ENCODE measurements around the gene OTOGL.

- TF ChIP-seq CTCF (IDR thresholded peaks at IDR 0.05; ENCODE audit: poor library complexity, severe bottlenecking) (no peak), POLR2AphosphoS5 (IDR thresholded peaks at IDR 0.05) (no peak)
Measured at GRCh38 chr12:80222261-80222660, 122.9 kb downstream of the OTOGL start.

All from neural cell (in vitro differentiated cells).